ENCODE data around the gene USP19. TPM values are rescaled to one million over a fixed set of nuclear protein-coding genes. Genes with fewer than 3 reads are reported as not detected.

The USP19 gene

GRCh38 chr3:49079270-49079669 lies 41.4 kb downstream of the USP19 start:
- Histone ChIP-seq H2BK120ac (ENCODE audit: low read depth, low read length) (no peak overlapping the region), H3K18ac (ENCODE audit: low read length) (no peak overlapping the region), H3K4ac (ENCODE audit: low read length) (no peak overlapping the region), H3K36me3 (replicated peaks in 1 of 2; ENCODE audit: control insufficient read depth in 2 of 2, insufficient read depth in 2 of 2, low read length in 2 of 2) (peaks cover 19 to 69% of the 10 kb centered on the region in 2 donors), H3K4me3 (ENCODE audit: low read length in 2 of 2) (no peak overlapping the region), H3K23ac (ENCODE audit: low read depth, low read length, poor library complexity) (no peak overlapping the region), H3K27ac (replicated peaks; ENCODE audit: low read length) (no peak overlapping the region), H2BK5ac (ENCODE audit: low read length) (no peak overlapping the region), H4K8ac (ENCODE audit: low read depth, low read length) (no peak overlapping the region), H3K27me3 (ENCODE audit: control insufficient read depth in 3 of 3, insufficient read depth in 3 of 3, low read depth in 1 of 3, low read length in 3 of 3) (no peaks in the 10 kb centered on the region), H3K4me2 (ENCODE audit: insufficient read depth, low read length, poor library complexity, severe bottlenecking) (no peak overlapping the region), H3K79me1 (ENCODE audit: low read depth, low read length) (peaks cover 4% of the 10 kb centered on the region), H2AK5ac (ENCODE audit: low read depth, low read length) (no peak overlapping the region), H3K14ac (ENCODE audit: low read length) (no peak overlapping the region), H3K9ac (ENCODE audit: low read depth, low read length, poor library complexity) (no peak overlapping the region), H2BK12ac (ENCODE audit: low read length) (no peak overlapping the region), H4K91ac (ENCODE audit: low read depth, low read length, poor library complexity) (no peak overlapping the region), H3K9me3 (replicated peaks in 1 of 2; ENCODE audit: control insufficient read depth in 2 of 2, insufficient read depth in 1 of 2, low read depth in 1 of 2, low read length in 2 of 2) (peaks cover 0 to 5% of the 10 kb centered on the region in 2 donors), H2AFZ (ENCODE audit: low read length) (no peak overlapping the region), H3K4me1 (ENCODE audit: control insufficient read depth in 2 of 2, insufficient read depth in 1 of 2, low read depth in 1 of 2, low read length in 2 of 2) (no peaks in the 10 kb centered on the region), H2BK15ac (ENCODE audit: low read length) (no peak overlapping the region)
- DNase-seq (ENCODE audit: low spot score): no peak
- no CpG with 5 or more reads among the region's 2 CpGs for WGBS, 2 donors (ENCODE audit: extremely low coverage in 2 of 2, insufficient read length in 2 of 2, insufficient replicate concordance in 1 of 2)

- Histone ChIP-seq H3K4me2 (ENCODE audit: insufficient read depth, low read length, poor library complexity, severe bottlenecking) (no peak overlapping the region), H3K27ac (replicated peaks; ENCODE audit: low read length) (no peak overlapping the region), H3K79me1 (ENCODE audit: low read depth, low read length) (peaks cover 4% of the 10 kb centered on the region), H3K36me3 (replicated peaks in 1 of 2; ENCODE audit: control insufficient read depth in 2 of 2, insufficient read depth in 2 of 2, low read length in 2 of 2) (peaks cover 31 to 84% of the 10 kb centered on the region in 2 donors), H3K4ac (ENCODE audit: low read length) (no peak overlapping the region), H3K14ac (ENCODE audit: low read length) (no peak overlapping the region), H3K23ac (ENCODE audit: low read depth, low read length, poor library complexity) (no peak overlapping the region), H2BK15ac (ENCODE audit: low read length) (no peak overlapping the region), H3K18ac (ENCODE audit: low read length) (no peak overlapping the region), H2BK120ac (ENCODE audit: low read depth, low read length) (no peak overlapping the region), H2BK12ac (ENCODE audit: low read length) (no peak overlapping the region), H3K9ac (ENCODE audit: low read depth, low read length, poor library complexity) (no peak overlapping the region), H2AK5ac (ENCODE audit: low read depth, low read length) (no peak overlapping the region), H4K8ac (ENCODE audit: low read depth, low read length) (no peak overlapping the region), H2AFZ (ENCODE audit: low read length) (no peak overlapping the region), H3K4me1 (ENCODE audit: control insufficient read depth in 2 of 2, insufficient read depth in 1 of 2, low read depth in 1 of 2, low read length in 2 of 2) (no peaks in the 10 kb centered on the region), H2BK5ac (ENCODE audit: low read length) (no peak overlapping the region), H4K91ac (ENCODE audit: low read depth, low read length, poor library complexity) (no peak overlapping the region), H3K27me3 (ENCODE audit: control insufficient read depth in 3 of 3, insufficient read depth in 3 of 3, low read depth in 1 of 3, low read length in 3 of 3) (no peaks in the 10 kb centered on the region), H3K4me3 (ENCODE audit: low read length in 2 of 2) (peak overlapping the region in 1 of 2 donors; percentile 9), H3K9me3 (replicated peaks in 1 of 2; ENCODE audit: control insufficient read depth in 2 of 2, insufficient read depth in 1 of 2, low read depth in 1 of 2, low read length in 2 of 2) (peaks cover 0 to 5% of the 10 kb centered on the region in 2 donors)
- no CpG with 5 or more reads among the region's 4 CpGs for WGBS, 2 donors (ENCODE audit: extremely low coverage in 2 of 2, insufficient read length in 2 of 2, insufficient replicate concordance in 1 of 2)
- DNase-seq (ENCODE audit: low spot score): no peak
Measured at GRCh38 chr3:49076646-49077045, 44.0 kb downstream of the USP19 start.

GRCh38 chr3:49076116-49076515 lies 44.5 kb downstream of the USP19 start:
- no peak overlapping the region for H3K18ac ChIP-seq (ENCODE audit: low read length)
- H2BK5ac ChIP-seq (ENCODE audit: low read length): no peak overlapping the region
- no peak overlapping the region for H2BK12ac ChIP-seq (ENCODE audit: low read length)
- DNase-seq (ENCODE audit: low spot score): no peak
- peaks cover 6% of the 10 kb centered on the region for H3K79me1 ChIP-seq (ENCODE audit: low read depth, low read length)
- H3K4me3 ChIP-seq (ENCODE audit: low read length in 2 of 2): peak overlapping the region in 1 of 2 donors; percentile 61
- H3K9me3 ChIP-seq (replicated peaks in 1 of 2; ENCODE audit: control insufficient read depth in 2 of 2, insufficient read depth in 1 of 2, low read depth in 1 of 2, low read length in 2 of 2): peaks cover 0 to 5% of the 10 kb centered on the region in 2 donors
- H3K4ac ChIP-seq (ENCODE audit: low read length): no peak overlapping the region
- no peak overlapping the region for H3K23ac ChIP-seq (ENCODE audit: low read depth, low read length, poor library complexity)
- no peak overlapping the region for H2BK15ac ChIP-seq (ENCODE audit: low read length)
- peaks cover 35 to 87% of the 10 kb centered on the region in 2 donors for H3K36me3 ChIP-seq (replicated peaks in 1 of 2; ENCODE audit: control insufficient read depth in 2 of 2, insufficient read depth in 2 of 2, low read length in 2 of 2)
- H2AK5ac ChIP-seq (ENCODE audit: low read depth, low read length): no peak overlapping the region
- no peaks in the 10 kb centered on the region for H3K27me3 ChIP-seq (ENCODE audit: control insufficient read depth in 3 of 3, insufficient read depth in 3 of 3, low read depth in 1 of 3, low read length in 3 of 3)
- H2AFZ ChIP-seq (ENCODE audit: low read length): no peak overlapping the region
- H3K4me1 ChIP-seq (ENCODE audit: control insufficient read depth in 2 of 2, insufficient read depth in 1 of 2, low read depth in 1 of 2, low read length in 2 of 2): no peaks in the 10 kb centered on the region
- H3K4me2 ChIP-seq (ENCODE audit: insufficient read depth, low read length, poor library complexity, severe bottlenecking): no peak overlapping the region
- no peak overlapping the region for H3K9ac ChIP-seq (ENCODE audit: low read depth, low read length, poor library complexity)
- no peak overlapping the region for H4K91ac ChIP-seq (ENCODE audit: low read depth, low read length, poor library complexity)
- no peak overlapping the region for H2BK120ac ChIP-seq (ENCODE audit: low read depth, low read length)
- H4K8ac ChIP-seq (ENCODE audit: low read depth, low read length): no peak overlapping the region
- no CpG with 5 or more reads among the region's 13 CpGs for WGBS, 2 donors (ENCODE audit: extremely low coverage in 2 of 2, insufficient read length in 2 of 2, insufficient replicate concordance in 1 of 2)
- H3K27ac ChIP-seq (replicated peaks; ENCODE audit: low read length): no peak overlapping the region
- H3K14ac ChIP-seq (ENCODE audit: low read length): no peak overlapping the region

Small RNA genes within 50 kb of the gene (small RNA-seq; reads per million reads assigned to genes)
- gene RN7SL182P (ENCODE audit: insufficient read depth): not detected
